H9 (cell line): ENCODE data around the gene SH3GL1. TPM values are rescaled to one million over a fixed set of nuclear protein-coding genes. Genes with fewer than 3 reads are reported as not detected.

Source experiments
- DNase-seq: peaks from one replicate; pipeline ENCODE4 v3.0.0-alpha.2; 2017
- H2AFZ ChIP-seq: one replicate; pipeline ENCODE4 v1.6.1; 2013; ENCODE audit warnings: mild to moderate bottlenecking, low read length, control low read depth, moderate library complexity
- H2AK5ac ChIP-seq: 2 replicates; pipeline ENCODE4 v1.6.1; 2013; ENCODE audit warnings: low read length, control low read depth, mixed read lengths; ENCODE audit not compliant: insufficient read length
- H2BK120ac ChIP-seq: one replicate; pipeline ENCODE4 v1.6.1; 2013; ENCODE audit warnings: low read depth, mild to moderate bottlenecking, low read length, control low read depth, inconsistent platforms; ENCODE audit not compliant: poor library complexity, severe bottlenecking
- H2BK12ac ChIP-seq: 2 replicates; pipeline ENCODE4 v1.6.1; 2013; ENCODE audit warnings: low read length, control low read depth, mixed read lengths, low read depth; ENCODE audit not compliant: insufficient read length
- H2BK15ac ChIP-seq: 2 replicates; pipeline ENCODE4 v1.6.1; 2013; ENCODE audit warnings: low read depth, low read length, control low read depth
- H2BK20ac ChIP-seq: one replicate; pipeline ENCODE4 v1.6.1; 2013; ENCODE audit warnings: low read depth, mild to moderate bottlenecking, low read length, control low read depth, inconsistent platforms; ENCODE audit not compliant: poor library complexity, severe bottlenecking
- H2BK5ac ChIP-seq: 2 replicates; pipeline ENCODE4 v1.6.1; 2013; ENCODE audit warnings: low read length, control low read depth, mixed read lengths; ENCODE audit not compliant: insufficient read length
- H3K14ac ChIP-seq: 2 replicates; pipeline ENCODE4 v1.6.1; 2013; ENCODE audit warnings: low read length, control low read depth; ENCODE audit not compliant: insufficient read depth
- H3K18ac ChIP-seq: 2 replicates; pipeline ENCODE4 v1.6.1; 2013; ENCODE audit warnings: low read depth, mild to moderate bottlenecking, mixed read lengths, low read length, control low read depth; ENCODE audit not compliant: insufficient read length
- H3K23ac ChIP-seq: 2 replicates; pipeline ENCODE4 v1.6.1; 2013; ENCODE audit warnings: low read length, control low read depth, mixed read lengths, low read depth; ENCODE audit not compliant: insufficient read length
- H3K23me2 ChIP-seq: 2 replicates; pipeline ENCODE4 v1.6.1; 2013; ENCODE audit warnings: low read depth, mild to moderate bottlenecking, mixed read lengths, low read length, control low read depth; ENCODE audit not compliant: insufficient read length, poor library complexity, severe bottlenecking
- H3K27ac ChIP-seq: 2 replicates; pipeline ENCODE4 v1.5.1; 2013; ENCODE audit warnings: low read length, control low read depth, mixed read lengths, low read depth; ENCODE audit not compliant: insufficient read length
- H3K27me3 ChIP-seq: 2 replicates; pipeline ENCODE4 v1.6.1; 2013; ENCODE audit warnings: low read length, control low read depth, inconsistent platforms; ENCODE audit not compliant: insufficient read depth
- H3K4ac ChIP-seq: 2 replicates; pipeline ENCODE4 v1.6.1; 2013; ENCODE audit warnings: low read depth, mild to moderate bottlenecking, control low read depth, inconsistent platforms, low read length, moderate library complexity
- H3K4me1 ChIP-seq: 2 replicates; pipeline ENCODE4 v1.6.1; 2013; ENCODE audit warnings: low read length, control low read depth, inconsistent platforms; ENCODE audit not compliant: insufficient read depth
- H3K4me2 ChIP-seq: 2 replicates; pipeline ENCODE4 v1.6.1; 2013; ENCODE audit warnings: low read length, control low read depth, mixed read lengths; ENCODE audit not compliant: insufficient read length, insufficient read depth
- H3K56ac ChIP-seq: 2 replicates; pipeline ENCODE4 v1.6.1; 2013; ENCODE audit warnings: low read depth, mild to moderate bottlenecking, mixed read lengths, low read length, control low read depth; ENCODE audit not compliant: insufficient read length
- H3K79me1 ChIP-seq: 2 replicates; pipeline ENCODE4 v1.6.1; 2013; ENCODE audit warnings: low read depth, mild to moderate bottlenecking, moderate library complexity, low read length, control low read depth, inconsistent platforms; ENCODE audit not compliant: insufficient read depth, poor library complexity, severe bottlenecking
- H3K79me2 ChIP-seq: 2 replicates; pipeline ENCODE4 v1.6.1; 2013; ENCODE audit warnings: low read length, control low read depth, inconsistent platforms; ENCODE audit not compliant: insufficient read depth
- H3K9ac ChIP-seq: 2 replicates; pipeline ENCODE4 v1.6.1; 2013; ENCODE audit warnings: low read length, control low read depth, mixed read lengths; ENCODE audit not compliant: insufficient read length; ENCODE audit errors: extremely low read depth
- H3K9me3 ChIP-seq: one replicate; pipeline ENCODE4 v1.6.1; 2013; ENCODE audit warnings: low read depth, low read length, inconsistent platforms; ENCODE audit not compliant: control insufficient read depth
- H3T11ph ChIP-seq: one replicate; pipeline ENCODE4 v1.6.1; 2013; ENCODE audit warnings: mild to moderate bottlenecking, low read length, control low read depth, inconsistent platforms
- H4K20me1 ChIP-seq: one replicate; pipeline ENCODE4 v1.6.1; 2013; ENCODE audit not compliant: control insufficient read depth, insufficient read length, insufficient read depth
- H4K5ac ChIP-seq: 2 replicates; pipeline ENCODE4 v1.6.1; 2013; ENCODE audit warnings: low read depth, mild to moderate bottlenecking, mixed read lengths, low read length, control low read depth; ENCODE audit not compliant: insufficient read length
- H4K8ac ChIP-seq: replicated peaks from 2 replicates; pipeline ENCODE4 v1.6.1; 2013; ENCODE audit warnings: low read length, control low read depth, mixed read lengths, low read depth; ENCODE audit not compliant: insufficient read length
- H4K91ac ChIP-seq: 2 replicates; pipeline ENCODE4 v1.6.1; 2013; ENCODE audit warnings: low read depth, mild to moderate bottlenecking, moderate library complexity, mixed read lengths, low read length, control low read depth; ENCODE audit not compliant: insufficient read length
- H3K27ac Mint-ChIP-seq, 3 experiments: 2 replicates in 2 of 3; 3 replicates in 1 of 3; pipeline ENCODE4 v1.8.0; 2020 to 2021; ENCODE audit warnings: mixed read lengths in 3 of 3, mild to moderate bottlenecking in 1 of 3, moderate library complexity in 1 of 3
- H3K27me3 Mint-ChIP-seq: 2 replicates; pipeline ENCODE4 v1.8.0; 2021; ENCODE audit warnings: low read depth, mild to moderate bottlenecking, moderate library complexity, mixed read lengths
- H3K36me3 Mint-ChIP-seq, 3 experiments: 2 replicates in 2 of 3; 3 replicates in 1 of 3; pipeline ENCODE4 v1.8.0; 2020 to 2021; ENCODE audit warnings: low read depth in 3 of 3, mixed read lengths in 3 of 3; ENCODE audit not compliant: insufficient read depth in 1 of 3
- H3K4me1 Mint-ChIP-seq, 2 experiments: 2 replicates each; pipeline ENCODE4 v1.8.0; 2020; ENCODE audit warnings: mixed read lengths in 2 of 2
- H3K4me3 Mint-ChIP-seq, 2 experiments: 2 replicates in 1 of 2; 3 replicates in 1 of 2; pipeline ENCODE4 v1.8.0; 2020 to 2021; ENCODE audit warnings: mild to moderate bottlenecking in 2 of 2, mixed read lengths in 2 of 2, moderate library complexity in 1 of 2
- H3K9me3 Mint-ChIP-seq, 2 experiments: 2 replicates in 1 of 2; 3 replicates in 1 of 2; pipeline ENCODE4 v1.8.0; 2020; ENCODE audit warnings: mild to moderate bottlenecking in 2 of 2, mixed read lengths in 2 of 2, moderate library complexity in 1 of 2
- CTCF ChIP-seq: fragments of 200-600 bp; sonication (generic); conservative IDR thresholded peaks from 3 replicates; pipeline ENCODE4 v1.8.0; 2021; ENCODE audit warnings: antibody characterized with exemption, mild to moderate bottlenecking
- WGBS: extraction: QIAGEN DNeasy Blood & Tissue Kit; methylation state at CpG from one replicate; pipeline ENCODE4 v1.1.7; 2013; ENCODE audit warnings: missing lambda C conversion rate, low lambda C conversion rate, mixed read lengths; ENCODE audit not compliant: insufficient read length; ENCODE audit errors: extremely low coverage; 5-methylcytosine and 5-hydroxymethylcytosine counted together
- total RNA-seq: library from RNA; stranded (reverse); gene quantifications from 2 replicates; pipeline ENCODE4 v1.2.1, GENCODE V29; 2021

The SH3GL1 gene
- total RNA-seq, 1 experiment from 2014 or later, result 85.5 TPM

GRCh38 chr19:4357921-4358326 lies 42.4 kb downstream of the SH3GL1 start:
- no peaks in the 10 kb centered on the region for H3K27me3 ChIP-seq
- peaks cover 1 to 37% (median 22%) of the 10 kb centered on the region in 3 experiments; a peak in 6 of 7 replicates for H3K36me3 Mint-ChIP-seq
- no peak overlapping the region for H2AFZ ChIP-seq
- no peak overlapping the region for H2AK5ac ChIP-seq
- no peak overlapping the region for H2BK20ac ChIP-seq
- DNase-seq, result no peak
- H3K27ac Mint-ChIP-seq, result no peak overlapping the region; a peak in 1 of 7 replicates
- H3K23ac ChIP-seq, result no peak overlapping the region
- H4K5ac ChIP-seq, result no peak overlapping the region
- H3K27ac ChIP-seq, result no peak overlapping the region
- H2BK12ac ChIP-seq, result no peak overlapping the region
- no peaks in the 10 kb centered on the region for H3K79me1 ChIP-seq
- H4K20me1 ChIP-seq, result no peaks in the 10 kb centered on the region
- TF ChIP-seq CTCF, result no peak
- WGBS, result no CpG with 5 or more reads among the region's 16 CpGs
- no peak overlapping the region for H3K4me3 Mint-ChIP-seq
- no peak overlapping the region for H3K14ac ChIP-seq
- H3K4me2 ChIP-seq, result no peak overlapping the region
- H2BK120ac ChIP-seq, result no peak overlapping the region
- no peaks in the 10 kb centered on the region for H3K79me2 ChIP-seq
- no peak overlapping the region for H3K9ac ChIP-seq
- peaks cover 4% of the 10 kb centered on the region for H3K27me3 Mint-ChIP-seq
- no peaks in the 10 kb centered on the region for H3K23me2 ChIP-seq
- no peaks in the 10 kb centered on the region for H3K9me3 ChIP-seq
- H2BK15ac ChIP-seq, result no peak overlapping the region
- H4K91ac ChIP-seq, result no peak overlapping the region
- H3K18ac ChIP-seq, result no peak overlapping the region
- H3T11ph ChIP-seq, result no peak overlapping the region
- no peaks in the 10 kb centered on the region; a peak in 1 of 5 replicates for H3K9me3 Mint-ChIP-seq
- no peak overlapping the region for H3K56ac ChIP-seq
- no peaks in the 10 kb centered on the region; the same call in 1 of the 2 replicates for H3K4me1 ChIP-seq
- peaks cover 7 to 9% of the 10 kb centered on the region in 2 experiments; a peak in 3 of 4 replicates for H3K4me1 Mint-ChIP-seq
- no peak overlapping the region for H4K8ac ChIP-seq
- no peak overlapping the region for H3K4ac ChIP-seq
- H2BK5ac ChIP-seq, result no peak overlapping the region
